WTC11 (cell line): ENCODE results near the gene TMPRSS13. TPM values are rescaled to one million over a fixed set of nuclear protein-coding genes. Genes with fewer than 3 reads are reported as not detected.

Experiments
- ATAC-seq: fragments of 200-7000 bp; cut with Tn5 transposase; 2 replicates; pipeline ENCODE4 v1.10.0; 2021; ENCODE audit warnings: mild to moderate bottlenecking, moderate library complexity
- CTCF ChIA-PET: fragments of 300-600 bp; sonication (Branson Sonifier 250); formaldehyde crosslinking; loops from one replicate; lab custom pipeline; 2021; ENCODE audit warnings: antibody characterized with exemption; lab: Charles Lee
- POLR2A ChIA-PET: fragments of 350-600 bp; sonication (Branson Sonifier 250); formaldehyde crosslinking; loops from one replicate; lab custom pipeline; 2021; ENCODE audit warnings: antibody characterized with exemption; lab: Charles Lee
- DNase-seq: peaks from one replicate; pipeline ENCODE4 v3.0.0; 2021; ENCODE audit warnings: low spot score
- H3K27ac Mint-ChIP-seq: 2 replicates; pipeline ENCODE4 v1.8.0; 2021; ENCODE audit warnings: mixed read lengths
- H3K27me3 Mint-ChIP-seq: 2 replicates; pipeline ENCODE4 v1.8.0; 2021; ENCODE audit warnings: low read depth, mild to moderate bottlenecking, moderate library complexity, mixed read lengths
- H3K36me3 Mint-ChIP-seq: 2 replicates; pipeline ENCODE4 v1.8.0; 2021; ENCODE audit warnings: mixed read lengths
- H3K4me1 Mint-ChIP-seq: 2 replicates; pipeline ENCODE4 v1.8.0; 2022; ENCODE audit warnings: mixed read lengths
- H3K4me3 Mint-ChIP-seq: 2 replicates; pipeline ENCODE4 v1.8.0; 2021; ENCODE audit warnings: mild to moderate bottlenecking, moderate library complexity, mixed read lengths
- H3K9me3 Mint-ChIP-seq: 2 replicates; pipeline ENCODE4 v1.8.0; 2021; ENCODE audit warnings: mixed read lengths
- ATF1 ChIP-seq: sonication (generic); formaldehyde crosslinking; IDR thresholded peaks from 2 replicates; pipeline ENCODE4 v1.8.1; 2023; ENCODE audit warnings: mild to moderate bottlenecking, moderate library complexity, missing genetic modification reagents
- CREM ChIP-seq: sonication (generic); formaldehyde crosslinking; IDR thresholded peaks from 2 replicates; pipeline ENCODE4 v1.8.1; 2022; ENCODE audit warnings: mild to moderate bottlenecking, missing genetic modification reagents, moderate library complexity
- E2F4 ChIP-seq: sonication (generic); formaldehyde crosslinking; IDR thresholded peaks from 2 replicates; pipeline ENCODE4 v1.8.1; 2022; ENCODE audit warnings: low read depth, mild to moderate bottlenecking, moderate library complexity, missing genetic modification reagents, borderline replicate concordance
- EMX1 ChIP-seq: fragments of 250-450 bp; sonication (Bioruptor Pico); IDR thresholded peaks from 2 replicates; pipeline ENCODE4 v1.8.0; 2021; ENCODE audit warnings: mild to moderate bottlenecking
- ESRRA ChIP-seq: sonication (generic); formaldehyde crosslinking; IDR thresholded peaks from 2 replicates; pipeline ENCODE4 v1.8.1; 2022; ENCODE audit warnings: mild to moderate bottlenecking, missing genetic modification reagents, borderline replicate concordance
- ETV6 ChIP-seq: sonication (generic); formaldehyde crosslinking; IDR thresholded peaks from 2 replicates; pipeline ENCODE4 v1.8.1; 2022; ENCODE audit warnings: mild to moderate bottlenecking, missing genetic modification reagents
- FOXJ3 ChIP-seq: sonication (generic); formaldehyde crosslinking; IDR thresholded peaks from 2 replicates; pipeline ENCODE4 v1.9.0; 2021; ENCODE audit warnings: missing genetic modification reagents, mild to moderate bottlenecking, borderline replicate concordance
- HMGA2 ChIP-seq: fragments of 250-450 bp; sonication (Bioruptor Pico); IDR thresholded peaks from 2 replicates; pipeline ENCODE4 v1.4.0; 2021; ENCODE audit warnings: mild to moderate bottlenecking, moderate library complexity
- KAT7 ChIP-seq: sonication (generic); formaldehyde crosslinking; IDR thresholded peaks from 2 replicates; pipeline ENCODE4 v1.8.1; 2023; ENCODE audit warnings: missing genetic modification reagents, mild to moderate bottlenecking, borderline replicate concordance
- NFYB ChIP-seq: sonication (generic); formaldehyde crosslinking; conservative IDR thresholded peaks from 2 replicates; pipeline ENCODE4 v1.8.0; 2022; ENCODE audit warnings: low read depth, missing genetic modification reagents
- OVOL2 ChIP-seq: fragments of 250-450 bp; sonication (Bioruptor Pico); IDR thresholded peaks from 2 replicates; pipeline ENCODE4 v1.9.0; 2021; ENCODE audit warnings: mild to moderate bottlenecking, borderline replicate concordance
- PREB ChIP-seq: sonication (generic); formaldehyde crosslinking; IDR thresholded peaks from 2 replicates; pipeline ENCODE4 v1.8.1; 2022; ENCODE audit warnings: mild to moderate bottlenecking, missing genetic modification reagents, moderate library complexity, borderline replicate concordance
- SMAD3 ChIP-seq: sonication (generic); formaldehyde crosslinking; IDR thresholded peaks from 2 replicates; pipeline ENCODE4 v1.8.0; 2022; ENCODE audit warnings: missing genetic modification reagents, mild to moderate bottlenecking, borderline replicate concordance
- SMAD4 ChIP-seq: sonication (generic); formaldehyde crosslinking; IDR thresholded peaks from 2 replicates; pipeline ENCODE4 v1.8.0; 2022; ENCODE audit warnings: mild to moderate bottlenecking, missing genetic modification reagents
- TCF7 ChIP-seq: sonication (generic); formaldehyde crosslinking; IDR thresholded peaks from 2 replicates; pipeline ENCODE4 v1.8.0; 2022; ENCODE audit warnings: mild to moderate bottlenecking, low read depth, missing genetic modification reagents, moderate library complexity
- TEAD4 ChIP-seq: sonication (generic); formaldehyde crosslinking; IDR thresholded peaks from 2 replicates; pipeline ENCODE4 v1.8.0; 2022; ENCODE audit warnings: mild to moderate bottlenecking, missing genetic modification reagents
- USF2 ChIP-seq: sonication (generic); formaldehyde crosslinking; IDR thresholded peaks from 2 replicates; pipeline ENCODE4 v1.8.1; 2023; ENCODE audit warnings: mild to moderate bottlenecking, missing genetic modification reagents, moderate library complexity
- ZNF121 ChIP-seq: sonication (generic); formaldehyde crosslinking; IDR thresholded peaks from 2 replicates; pipeline ENCODE4 v1.8.0; 2023; ENCODE audit warnings: missing genetic modification reagents
- ZNF138 ChIP-seq: sonication (generic); formaldehyde crosslinking; conservative IDR thresholded peaks from 2 replicates; pipeline ENCODE4 v1.8.1; 2022; ENCODE audit warnings: mild to moderate bottlenecking, moderate library complexity, missing genetic modification reagents
- ZNF219 ChIP-seq: sonication (generic); formaldehyde crosslinking; IDR thresholded peaks from 2 replicates; pipeline ENCODE4 v1.8.0; 2023; ENCODE audit warnings: missing genetic modification reagents, mild to moderate bottlenecking, borderline replicate concordance
- ZNF232 ChIP-seq: sonication (generic); formaldehyde crosslinking; IDR thresholded peaks from 2 replicates; pipeline ENCODE4 v1.8.0; 2022; ENCODE audit warnings: mild to moderate bottlenecking, missing genetic modification reagents
- ZNF263 ChIP-seq: sonication (generic); formaldehyde crosslinking; IDR thresholded peaks from 2 replicates; pipeline ENCODE4 v1.8.1; 2022; ENCODE audit warnings: low read depth, mild to moderate bottlenecking, moderate library complexity, missing genetic modification reagents
- ZNF425 ChIP-seq: fragments of 250-450 bp; sonication (Bioruptor Pico); conservative IDR thresholded peaks from 2 replicates; pipeline ENCODE4 v1.9.0; 2021; ENCODE audit warnings: mild to moderate bottlenecking
- total RNA-seq: library from RNA; stranded (reverse); gene quantifications from 3 replicates; pipeline ENCODE4 v1.2.3, GENCODE V29; 2021
- TF ChIP-seq, protein P1 (sequence below): fragments of 250-450 bp; sonication (Bioruptor Pico); IDR thresholded peaks from 2 replicates; pipeline ENCODE4 v1.8.0; 2021; ENCODE audit warnings: mild to moderate bottlenecking

Gene TMPRSS13
- total RNA-seq, 1 experiment from 2014 or later = 0.63 TPM

DNA sequence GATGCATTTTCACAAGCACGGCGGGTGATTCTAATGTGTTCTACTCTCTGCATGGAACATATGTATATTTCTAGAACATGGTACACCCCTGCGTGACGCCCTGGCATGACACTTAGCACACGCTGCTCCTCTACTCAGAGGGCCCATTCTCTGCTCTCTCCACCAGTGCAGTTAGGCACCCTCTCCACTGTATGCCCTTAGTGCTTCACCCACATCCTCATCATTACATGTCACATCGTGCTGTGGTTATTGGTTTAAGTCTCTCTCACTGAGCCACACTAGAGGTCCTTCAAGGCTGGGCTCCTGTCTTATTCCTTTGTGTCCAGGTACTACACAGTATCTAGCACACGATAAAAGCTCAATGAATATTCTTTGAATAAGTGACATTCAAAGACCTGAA is 16.7 kb downstream of the TMPRSS13 start (continued):
- TF ChIP-seq ZNF121 (CRISPR knock-in tag) (no peak), FOXJ3 (CRISPR knock-in tag) (no peak), USF2 (CRISPR knock-in tag) (no peak), CREM (no peak), ZNF425 (CRISPR knock-in tag) (no peak), ZNF263 (no peak), ESRRA (no peak), OVOL2 (no peak)
- TF ChIP-seq, protein P1, sequence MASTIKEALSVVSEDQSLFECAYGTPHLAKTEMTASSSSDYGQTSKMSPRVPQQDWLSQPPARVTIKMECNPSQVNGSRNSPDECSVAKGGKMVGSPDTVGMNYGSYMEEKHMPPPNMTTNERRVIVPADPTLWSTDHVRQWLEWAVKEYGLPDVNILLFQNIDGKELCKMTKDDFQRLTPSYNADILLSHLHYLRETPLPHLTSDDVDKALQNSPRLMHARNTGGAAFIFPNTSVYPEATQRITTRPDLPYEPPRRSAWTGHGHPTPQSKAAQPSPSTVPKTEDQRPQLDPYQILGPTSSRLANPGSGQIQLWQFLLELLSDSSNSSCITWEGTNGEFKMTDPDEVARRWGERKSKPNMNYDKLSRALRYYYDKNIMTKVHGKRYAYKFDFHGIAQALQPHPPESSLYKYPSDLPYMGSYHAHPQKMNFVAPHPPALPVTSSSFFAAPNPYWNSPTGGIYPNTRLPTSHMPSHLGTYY (CRISPR knock-in tag) = no peak

- no peaks in the 10 kb centered on the region for H3K36me3 Mint-ChIP-seq
- DNase-seq = no peak
- no peak overlapping the region for H3K4me3 Mint-ChIP-seq
- peaks cover 16% of the 10 kb centered on the region for H3K4me1 Mint-ChIP-seq
- no peaks in the 10 kb centered on the region for H3K9me3 Mint-ChIP-seq
- CTCF ChIA-PET = interaction anchor here (0.9 kb wide), 1 partner anchor 35 kb away, joined by 5 read pairs; no protein-coding TSS in a partner anchor
- no peak for ATAC-seq
- TF ChIP-seq TEAD4 (CRISPR knock-in tag) (no peak), HMGA2 (no peak), ETV6 (no peak), PREB (CRISPR knock-in tag) (no peak), ESRRA (no peak), ZNF138 (CRISPR knock-in tag) (no peak), EMX1 (no peak), KAT7 (CRISPR knock-in tag) (no peak), ZNF219 (no peak), ZNF425 (CRISPR knock-in tag) (no peak), E2F4 (CRISPR knock-in tag) (no peak), ATF1 (CRISPR knock-in tag) (no peak), NFYB (no peak), SMAD4 (CRISPR knock-in tag) (no peak), FOXJ3 (CRISPR knock-in tag) (no peak), TCF7 (CRISPR knock-in tag) (no peak), SMAD3 (CRISPR knock-in tag) (no peak), ZNF232 (CRISPR knock-in tag) (no peak)
- no peaks in the 10 kb centered on the region; the same call in 1 of the 2 replicates for H3K27me3 Mint-ChIP-seq
- POLR2A ChIA-PET = no interaction called here
- no peak overlapping the region for H3K27ac Mint-ChIP-seq
Measured at GRCh38 chr11:117911694-117912093, 17.5 kb downstream of the TMPRSS13 start.
